ENCODE data around the gene ZNF12. TPM values are rescaled to one million over a fixed set of nuclear protein-coding genes. Genes with fewer than 3 reads are reported as not detected.
"Not testable (repeated sequence)": the region's sequence is repeated elsewhere in the genome, so short reads cannot be mapped to it uniquely, and the experiment has no call there.

ZNF12 gene
- polyA plus RNA-seq, 1 donor from 2014 or later, result 27.9 TPM

DNA sequence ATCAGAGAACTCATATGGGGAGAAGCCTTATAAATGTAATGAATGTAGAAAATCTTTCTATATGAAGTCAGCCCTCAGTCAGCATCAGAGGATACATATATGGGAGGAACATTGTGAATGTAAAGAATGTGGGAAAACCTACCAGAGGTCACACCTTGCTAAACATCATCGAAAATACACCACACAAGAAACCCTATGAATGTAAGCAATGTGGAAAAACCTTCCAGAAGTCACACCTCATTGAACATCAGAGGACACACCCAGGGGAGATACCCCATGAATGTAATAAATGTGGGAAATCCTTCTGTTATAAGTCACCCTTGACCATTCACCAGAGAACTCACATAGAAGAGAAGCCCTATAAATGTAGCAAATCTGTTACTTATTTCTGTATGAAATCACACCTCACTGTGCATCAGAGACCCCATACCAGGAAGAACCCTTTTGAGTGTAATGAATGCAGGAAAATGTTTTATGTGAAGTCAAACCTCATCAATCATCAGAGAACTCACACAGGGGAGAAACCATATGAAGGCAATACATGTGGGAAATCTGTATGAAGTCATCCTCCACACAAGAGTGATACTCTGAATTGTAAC, 30.8 kb downstream of the ZNF12 start:
- no peak overlapping the region for H3K4me3 ChIP-seq (ENCODE audit: low read length)
- H3K9me3 ChIP-seq (ENCODE audit: low read length), result peaks cover 20% of the 10 kb centered on the region
- no peak for TF ChIP-seq EZH2 (IDR thresholded peaks at IDR 0.05; ENCODE audit: borderline replicate concordance, insufficient read depth, low read length, poor library complexity, severe bottlenecking)
- TF ChIP-seq TAF1 (IDR thresholded peaks at IDR 0.05; ENCODE audit: low read depth), result no peak
- no peak for TF ChIP-seq SMC3 (conservative IDR thresholded peaks at IDR 0.05; ENCODE audit: poor library complexity)
- no peak for TF ChIP-seq EP300 (conservative IDR thresholded peaks at IDR 0.05; ENCODE audit: poor library complexity, severe bottlenecking)
- TF ChIP-seq CTCF (IDR thresholded peaks at IDR 0.05; ENCODE audit: poor library complexity, severe bottlenecking), result no peak
- no peak for TF ChIP-seq POLR2AphosphoS5 (IDR thresholded peaks at IDR 0.05)
- TF ChIP-seq, protein P1, sequence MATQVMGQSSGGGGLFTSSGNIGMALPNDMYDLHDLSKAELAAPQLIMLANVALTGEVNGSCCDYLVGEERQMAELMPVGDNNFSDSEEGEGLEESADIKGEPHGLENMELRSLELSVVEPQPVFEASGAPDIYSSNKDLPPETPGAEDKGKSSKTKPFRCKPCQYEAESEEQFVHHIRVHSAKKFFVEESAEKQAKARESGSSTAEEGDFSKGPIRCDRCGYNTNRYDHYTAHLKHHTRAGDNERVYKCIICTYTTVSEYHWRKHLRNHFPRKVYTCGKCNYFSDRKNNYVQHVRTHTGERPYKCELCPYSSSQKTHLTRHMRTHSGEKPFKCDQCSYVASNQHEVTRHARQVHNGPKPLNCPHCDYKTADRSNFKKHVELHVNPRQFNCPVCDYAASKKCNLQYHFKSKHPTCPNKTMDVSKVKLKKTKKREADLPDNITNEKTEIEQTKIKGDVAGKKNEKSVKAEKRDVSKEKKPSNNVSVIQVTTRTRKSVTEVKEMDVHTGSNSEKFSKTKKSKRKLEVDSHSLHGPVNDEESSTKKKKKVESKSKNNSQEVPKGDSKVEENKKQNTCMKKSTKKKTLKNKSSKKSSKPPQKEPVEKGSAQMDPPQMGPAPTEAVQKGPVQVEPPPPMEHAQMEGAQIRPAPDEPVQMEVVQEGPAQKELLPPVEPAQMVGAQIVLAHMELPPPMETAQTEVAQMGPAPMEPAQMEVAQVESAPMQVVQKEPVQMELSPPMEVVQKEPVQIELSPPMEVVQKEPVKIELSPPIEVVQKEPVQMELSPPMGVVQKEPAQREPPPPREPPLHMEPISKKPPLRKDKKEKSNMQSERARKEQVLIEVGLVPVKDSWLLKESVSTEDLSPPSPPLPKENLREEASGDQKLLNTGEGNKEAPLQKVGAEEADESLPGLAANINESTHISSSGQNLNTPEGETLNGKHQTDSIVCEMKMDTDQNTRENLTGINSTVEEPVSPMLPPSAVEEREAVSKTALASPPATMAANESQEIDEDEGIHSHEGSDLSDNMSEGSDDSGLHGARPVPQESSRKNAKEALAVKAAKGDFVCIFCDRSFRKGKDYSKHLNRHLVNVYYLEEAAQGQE (IDR thresholded peaks at IDR 0.05; ENCODE audit: borderline replicate concordance), result no peak
- TF ChIP-seq MXI1 (conservative IDR thresholded peaks at IDR 0.05; ENCODE audit: poor library complexity, severe bottlenecking), result no peak
- no peak for TF ChIP-seq RAD21 (conservative IDR thresholded peaks at IDR 0.05)
- no peak overlapping the region for H3K4me2 ChIP-seq (ENCODE audit: low read length)
- no peaks in the 10 kb centered on the region for H3K79me2 ChIP-seq (replicated peaks; ENCODE audit: insufficient read depth, low read length)
- no peaks in the 10 kb centered on the region for H3F3A ChIP-seq (ENCODE audit: insufficient read depth, low read length, poor library complexity, severe bottlenecking)
- no peak overlapping the region for H3K27ac ChIP-seq (ENCODE audit: low read length)
- H2AFZ ChIP-seq (ENCODE audit: low read depth, low read length), result no peak overlapping the region
- no peaks in the 10 kb centered on the region for H3K36me3 ChIP-seq (ENCODE audit: insufficient read depth, low read length)
- H4K20me1 ChIP-seq (ENCODE audit: insufficient read depth), result no peaks in the 10 kb centered on the region
- no peaks in the 10 kb centered on the region for H3K27me3 ChIP-seq (ENCODE audit: insufficient read depth, low read depth, low read length)
- H3K9ac ChIP-seq (ENCODE audit: low read length), result no peak overlapping the region
- H3K9me2 ChIP-seq (ENCODE audit: insufficient read depth, low read length), result no peaks in the 10 kb centered on the region

DNA sequence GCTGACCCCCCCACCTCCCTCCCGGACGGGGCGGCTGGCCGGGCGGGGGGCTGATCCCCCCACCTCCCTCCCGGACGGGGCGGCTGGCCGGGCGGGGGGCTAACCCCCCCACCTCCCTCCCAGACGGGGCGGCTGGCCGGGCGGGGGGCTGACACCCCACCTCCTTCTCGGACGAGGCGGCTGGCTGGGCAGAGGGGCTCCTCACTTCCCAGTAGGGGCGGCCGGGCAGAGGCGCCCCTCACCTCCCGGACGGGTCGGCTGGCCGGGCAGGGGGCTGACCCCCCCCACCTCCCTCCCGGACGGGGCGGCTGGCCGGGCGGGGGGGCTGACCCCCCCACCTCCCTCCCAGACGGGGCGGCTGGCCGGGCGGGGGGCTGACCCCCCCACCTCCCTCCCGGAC, 35.9 kb downstream of the ZNF12 start:
- H3K9ac ChIP-seq (ENCODE audit: low read length); H3K4me3 ChIP-seq (ENCODE audit: low read length); H3K27me3 ChIP-seq (ENCODE audit: insufficient read depth, low read depth, low read length); H3K4me2 ChIP-seq (ENCODE audit: low read length); H3K79me2 ChIP-seq (replicated peaks; ENCODE audit: insufficient read depth, low read length); H4K20me1 ChIP-seq (ENCODE audit: insufficient read depth); H2AFZ ChIP-seq (ENCODE audit: low read depth, low read length); H3K27ac ChIP-seq (ENCODE audit: low read length); H3K36me3 ChIP-seq (ENCODE audit: insufficient read depth, low read length); H3F3A ChIP-seq (ENCODE audit: insufficient read depth, low read length, poor library complexity, severe bottlenecking); H3K9me2 ChIP-seq (ENCODE audit: insufficient read depth, low read length): not testable (repeated sequence)
- peaks cover 11% of the 10 kb centered on the region for H3K9me3 ChIP-seq (ENCODE audit: low read length)
